ENCODE results near the gene SBF1.

The SBF1 gene

GRCh38 chr22:50465066-50465930, 9.5 kb downstream of the SBF1 start:
- H3K9me3 ChIP-seq (ENCODE audit: control extremely low read depth in 1 of 5, control insufficient read depth in 4 of 5, insufficient read depth in 2 of 5, low read depth in 1 of 5, low read length in 4 of 5): no peaks in the 10 kb centered on the region
- H3K4me1 ChIP-seq (ENCODE audit: control extremely low read depth in 1 of 4, control insufficient read depth in 4 of 4, insufficient read depth in 4 of 4, low read length in 3 of 4): peaks cover 0 to 27% (median 26%) of the 10 kb centered on the region in 4 experiments
- no peak for DNase-seq
- 99% methylated on average over 28 of the region's 30 CpGs for WGBS (ENCODE audit: insufficient coverage)
- no peak overlapping the region for H3K27ac ChIP-seq (ENCODE audit: insufficient read depth in 1 of 2, low read depth in 1 of 2, low read length in 2 of 2, poor library complexity in 1 of 2, severe bottlenecking in 2 of 2)
- H3K36me3 ChIP-seq (ENCODE audit: control insufficient read depth in 4 of 4, insufficient read depth in 4 of 4, low read length in 3 of 4): peaks cover 3 to 73% (median 54%) of the 10 kb centered on the region in 4 experiments
- H3K4me3 ChIP-seq (ENCODE audit: control insufficient read depth in 1 of 7, extremely low read depth in 1 of 7, insufficient read depth in 4 of 7, low read depth in 2 of 7, low read length in 6 of 7): no peak overlapping the region
- ChIA-PET POLR2A (interaction anchor here (0.5 kb wide), 1 partner anchor 20 kb away, joined by 3 read pairs; no protein-coding TSS in a partner anchor), CTCF (interaction anchor here (0.9 to 2.6 kb wide), 3 partner anchors 11 to 65 kb away, joined by 4 to 8 read pairs (median 4); no protein-coding TSS in a partner anchor)
- H3K27me3 ChIP-seq (replicated peaks in 2 of 5; ENCODE audit: control insufficient read depth in 4 of 5, insufficient read depth in 5 of 5, low read length in 4 of 5): no peaks in the 10 kb centered on the region

- Histone ChIP-seq H3K27me3 (replicated peaks in 2 of 5; ENCODE audit: control insufficient read depth in 4 of 5, insufficient read depth in 5 of 5, low read length in 4 of 5) (no peaks in the 10 kb centered on the region), H3K36me3 (ENCODE audit: control insufficient read depth in 4 of 4, insufficient read depth in 4 of 4, low read length in 3 of 4) (peaks cover 3 to 82% (median 62%) of the 10 kb centered on the region in 4 experiments), H3K4me3 (ENCODE audit: control insufficient read depth in 1 of 7, extremely low read depth in 1 of 7, insufficient read depth in 4 of 7, low read depth in 2 of 7, low read length in 6 of 7) (no peak overlapping the region), H3K27ac (ENCODE audit: insufficient read depth in 1 of 2, low read depth in 1 of 2, low read length in 2 of 2, poor library complexity in 1 of 2, severe bottlenecking in 2 of 2) (no peak overlapping the region), H3K9me3 (ENCODE audit: control extremely low read depth in 1 of 5, control insufficient read depth in 4 of 5, insufficient read depth in 2 of 5, low read depth in 1 of 5, low read length in 4 of 5) (no peaks in the 10 kb centered on the region), H3K4me1 (ENCODE audit: control extremely low read depth in 1 of 4, control insufficient read depth in 4 of 4, insufficient read depth in 4 of 4, low read length in 3 of 4) (peaks cover 0 to 19% (median 18%) of the 10 kb centered on the region in 4 experiments)
- ChIA-PET CTCF (interaction anchor here (1.2 kb wide), 1 partner anchor 32 kb away, joined by 3 read pairs; no protein-coding TSS in a partner anchor), POLR2A (interaction anchor here (0.5 kb wide), 1 partner anchor 21 kb away, joined by 3 read pairs; no protein-coding TSS in a partner anchor)
- WGBS (ENCODE audit: insufficient coverage): 95% methylated on average over 24 of the region's 24 CpGs
- no peak for DNase-seq
Observed at GRCh38 chr22:50464451-50464850, 10.4 kb downstream of the SBF1 start.

DNA sequence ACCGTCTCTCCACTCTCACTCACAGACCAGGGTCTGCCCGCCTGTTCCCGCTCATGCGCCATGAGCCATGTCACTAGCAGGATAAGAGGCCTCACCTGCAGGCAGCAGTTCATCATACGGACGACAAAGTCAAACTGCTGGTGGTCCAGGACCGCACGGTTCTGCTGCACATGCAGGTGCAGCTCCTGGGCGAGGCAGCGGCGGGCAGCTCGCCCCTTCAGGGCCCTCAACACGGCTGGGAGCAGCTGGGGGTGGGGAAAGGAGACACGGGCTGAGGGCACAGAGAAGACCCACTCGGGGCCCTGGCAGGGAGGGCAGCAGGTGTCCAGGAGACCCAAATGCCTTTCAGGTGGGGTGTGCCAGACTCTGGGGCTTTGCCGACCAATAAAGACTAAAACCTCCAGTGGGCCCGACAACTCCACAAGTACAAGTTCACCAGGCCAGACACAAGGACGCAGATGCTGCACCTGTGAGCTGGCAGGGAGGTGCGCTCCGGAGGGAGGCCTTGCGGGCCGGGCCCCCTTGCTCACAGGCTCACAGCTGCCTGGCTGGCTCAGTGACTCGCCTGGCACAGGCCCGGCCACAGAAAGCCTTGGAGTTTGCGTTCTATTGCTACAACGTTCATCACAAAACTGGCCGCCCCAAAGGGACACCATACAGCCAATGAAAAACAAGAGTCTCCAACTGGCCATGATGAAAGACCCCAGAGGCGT, 11.5 kb downstream of the SBF1 start:
- ChIA-PET POLR2A (no interaction called here), CTCF (interaction anchor here (1.2 to 1.6 kb wide), 2 partner anchors 17 to 34 kb away, joined by 3 to 5 read pairs; no protein-coding TSS in a partner anchor)
- 96% methylated on average over 26 of the region's 28 CpGs for WGBS (ENCODE audit: insufficient coverage)
- Histone ChIP-seq H3K27ac (ENCODE audit: insufficient read depth in 1 of 2, low read depth in 1 of 2, low read length in 2 of 2, poor library complexity in 1 of 2, severe bottlenecking in 2 of 2) (no peak overlapping the region), H3K4me3 (ENCODE audit: control insufficient read depth in 1 of 7, extremely low read depth in 1 of 7, insufficient read depth in 4 of 7, low read depth in 2 of 7, low read length in 6 of 7) (no peak overlapping the region), H3K9me3 (ENCODE audit: control extremely low read depth in 1 of 5, control insufficient read depth in 4 of 5, insufficient read depth in 2 of 5, low read depth in 1 of 5, low read length in 4 of 5) (no peaks in the 10 kb centered on the region), H3K27me3 (replicated peaks in 2 of 5; ENCODE audit: control insufficient read depth in 4 of 5, insufficient read depth in 5 of 5, low read length in 4 of 5) (no peaks in the 10 kb centered on the region), H3K4me1 (ENCODE audit: control extremely low read depth in 1 of 4, control insufficient read depth in 4 of 4, insufficient read depth in 4 of 4, low read length in 3 of 4) (peaks cover 0 to 8% (median 7%) of the 10 kb centered on the region in 4 experiments), H3K36me3 (ENCODE audit: control insufficient read depth in 4 of 4, insufficient read depth in 4 of 4, low read length in 3 of 4) (peaks cover 7 to 93% (median 69%) of the 10 kb centered on the region in 4 experiments)
- DNase-seq: no peak

GRCh38 chr22:50461979-50462540, 12.8 kb downstream of the SBF1 start:
- H3K36me3 ChIP-seq (ENCODE audit: control insufficient read depth in 4 of 4, insufficient read depth in 4 of 4, low read length in 3 of 4): peaks cover 12 to 98% (median 75%) of the 10 kb centered on the region in 4 experiments
- no peaks in the 10 kb centered on the region for H3K9me3 ChIP-seq (ENCODE audit: control extremely low read depth in 1 of 5, control insufficient read depth in 4 of 5, insufficient read depth in 2 of 5, low read depth in 1 of 5, low read length in 4 of 5)
- DNase-seq: no peak
- CTCF ChIA-PET: interaction anchor here (1.5 to 2.6 kb wide), 3 partner anchors 12 to 18 kb away, joined by 4 to 9 read pairs (median 5); no protein-coding TSS in a partner anchor
- 99% methylated on average over 18 of the region's 30 CpGs for WGBS (ENCODE audit: insufficient coverage)
- H3K27me3 ChIP-seq (replicated peaks in 2 of 5; ENCODE audit: control insufficient read depth in 4 of 5, insufficient read depth in 5 of 5, low read length in 4 of 5): no peaks in the 10 kb centered on the region
- H3K4me3 ChIP-seq (ENCODE audit: control insufficient read depth in 1 of 7, extremely low read depth in 1 of 7, insufficient read depth in 4 of 7, low read depth in 2 of 7, low read length in 6 of 7): no peak overlapping the region
- POLR2A ChIA-PET: no interaction called here
- no peaks in the 10 kb centered on the region for H3K4me1 ChIP-seq (ENCODE audit: control extremely low read depth in 1 of 4, control insufficient read depth in 4 of 4, insufficient read depth in 4 of 4, low read length in 3 of 4)
- H3K27ac ChIP-seq (ENCODE audit: insufficient read depth in 1 of 2, low read depth in 1 of 2, low read length in 2 of 2, poor library complexity in 1 of 2, severe bottlenecking in 2 of 2): no peak overlapping the region

DNA sequence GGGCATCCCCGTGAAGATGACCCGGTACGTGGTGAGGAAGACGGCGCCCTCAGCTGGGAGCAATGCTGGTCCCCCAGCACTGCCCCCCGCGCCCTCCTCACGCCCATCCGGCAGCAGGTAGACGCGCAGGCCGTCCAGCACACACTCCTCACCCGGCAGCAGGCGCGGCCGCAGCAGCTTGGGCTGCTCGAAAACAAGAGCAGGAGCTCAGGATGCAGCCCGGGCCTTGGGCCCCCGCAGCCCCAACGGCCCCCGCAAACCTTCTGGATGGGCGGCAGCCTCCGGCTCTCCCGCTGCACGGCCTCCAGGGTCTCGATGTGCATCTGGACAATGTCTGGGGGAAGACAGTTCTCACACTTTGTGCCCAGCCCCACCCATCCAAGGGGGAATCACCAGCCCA, 13.3 kb downstream of the SBF1 start:
- WGBS (ENCODE audit: insufficient coverage): 94% methylated on average over 26 of the region's 26 CpGs
- H3K9me3 ChIP-seq (ENCODE audit: control extremely low read depth in 1 of 5, control insufficient read depth in 4 of 5, insufficient read depth in 2 of 5, low read depth in 1 of 5, low read length in 4 of 5): no peaks in the 10 kb centered on the region
- no peak overlapping the region for H3K27ac ChIP-seq (ENCODE audit: insufficient read depth in 1 of 2, low read depth in 1 of 2, low read length in 2 of 2, poor library complexity in 1 of 2, severe bottlenecking in 2 of 2)
- H3K4me1 ChIP-seq (ENCODE audit: control extremely low read depth in 1 of 4, control insufficient read depth in 4 of 4, insufficient read depth in 4 of 4, low read length in 3 of 4): no peaks in the 10 kb centered on the region
- H3K36me3 ChIP-seq (ENCODE audit: control insufficient read depth in 4 of 4, insufficient read depth in 4 of 4, low read length in 3 of 4): peaks cover 10 to 98% (median 72%) of the 10 kb centered on the region in 4 experiments
- H3K4me3 ChIP-seq (ENCODE audit: control insufficient read depth in 1 of 7, extremely low read depth in 1 of 7, insufficient read depth in 4 of 7, low read depth in 2 of 7, low read length in 6 of 7): no peak overlapping the region
- H3K27me3 ChIP-seq (replicated peaks in 2 of 5; ENCODE audit: control insufficient read depth in 4 of 5, insufficient read depth in 5 of 5, low read length in 4 of 5): no peaks in the 10 kb centered on the region
- POLR2A ChIA-PET: no interaction called here
- no peak for DNase-seq
- CTCF ChIA-PET: interaction anchor here (1.2 to 9.2 kb wide), 4 partner anchors 11 to 49 kb away, joined by 3 to 63 read pairs (median 6); no protein-coding TSS in a partner anchor

GRCh38 chr22:50460938-50461337, 13.9 kb downstream of the SBF1 start:
- WGBS (ENCODE audit: insufficient coverage): 97% methylated on average over 17 of the region's 17 CpGs
- H3K36me3 ChIP-seq (ENCODE audit: control insufficient read depth in 4 of 4, insufficient read depth in 4 of 4, low read length in 3 of 4): peaks cover 11 to 97% (median 70%) of the 10 kb centered on the region in 4 experiments
- H3K27me3 ChIP-seq (replicated peaks in 2 of 5; ENCODE audit: control insufficient read depth in 4 of 5, insufficient read depth in 5 of 5, low read length in 4 of 5): no peaks in the 10 kb centered on the region
- no peak overlapping the region for H3K4me3 ChIP-seq (ENCODE audit: control insufficient read depth in 1 of 7, extremely low read depth in 1 of 7, insufficient read depth in 4 of 7, low read depth in 2 of 7, low read length in 6 of 7)
- DNase-seq: no peak
- no peak overlapping the region for H3K27ac ChIP-seq (ENCODE audit: insufficient read depth in 1 of 2, low read depth in 1 of 2, low read length in 2 of 2, poor library complexity in 1 of 2, severe bottlenecking in 2 of 2)
- H3K4me1 ChIP-seq (ENCODE audit: control extremely low read depth in 1 of 4, control insufficient read depth in 4 of 4, insufficient read depth in 4 of 4, low read length in 3 of 4): no peaks in the 10 kb centered on the region
- H3K9me3 ChIP-seq (ENCODE audit: control extremely low read depth in 1 of 5, control insufficient read depth in 4 of 5, insufficient read depth in 2 of 5, low read depth in 1 of 5, low read length in 4 of 5): no peaks in the 10 kb centered on the region
- ChIA-PET CTCF (interaction anchor here (1.2 to 9.2 kb wide), 5 partner anchors 11 to 50 kb away, joined by 3 to 63 read pairs (median 4); no protein-coding TSS in a partner anchor), POLR2A (no interaction called here)

Data from common myeloid progenitor, CD34-positive (primary cell).